GM21423 (cell line): ENCODE results near the gene PRTFDC1.

Experiments used
- ATAC-seq: cut with Tn5 transposase; IDR thresholded peaks from one replicate; pipeline ENCODE4 v1.9.1; 2021; ENCODE audit warnings: mild to moderate bottlenecking, moderate library complexity; ENCODE audit not compliant: unreplicated experiment

PRTFDC1 gene

DNA sequence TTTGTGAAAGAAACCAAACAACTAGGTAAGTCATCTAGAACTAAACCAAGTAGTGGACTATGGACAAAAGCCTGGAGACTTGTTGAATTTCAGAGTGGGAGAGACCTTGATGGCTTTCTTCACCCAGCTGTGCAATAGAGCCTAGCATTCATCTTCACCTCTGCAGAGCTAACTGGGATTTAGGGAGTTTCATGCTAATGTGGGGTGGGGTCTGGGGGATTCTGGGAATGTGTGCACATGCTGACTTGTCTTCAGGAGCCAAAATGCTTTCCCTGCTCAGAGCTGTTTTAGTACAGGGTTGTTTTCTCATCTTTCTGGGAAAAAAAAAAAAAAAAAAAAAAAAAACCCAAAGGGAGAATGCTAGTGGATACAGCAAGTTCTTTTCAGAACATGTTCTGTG is 147.4 kb downstream of the PRTFDC1 start:
- no peak for ATAC-seq

DNA sequence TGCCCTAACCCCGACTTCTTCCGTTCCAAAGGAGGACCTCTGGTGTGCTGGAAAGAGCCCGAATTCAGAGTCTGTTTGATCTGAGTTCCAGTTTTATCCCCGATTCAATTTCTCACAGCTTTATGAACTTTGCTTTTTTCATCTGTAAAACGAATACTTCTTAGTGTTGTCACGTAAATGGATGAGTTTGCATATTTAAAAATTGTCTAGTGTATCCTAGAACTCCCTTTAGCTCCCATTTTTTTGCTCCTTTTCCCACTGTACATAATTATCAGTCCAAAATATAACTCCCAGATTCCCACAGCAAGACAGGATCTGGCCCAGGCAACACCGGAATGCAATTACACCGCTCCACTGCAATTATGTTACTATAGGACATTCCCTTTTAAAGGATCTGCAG is 148.0 kb downstream of the PRTFDC1 start:
- no peak for ATAC-seq

GRCh38 chr10:24802378-24802777 is 150.0 kb downstream of the PRTFDC1 start:
- no peak for ATAC-seq

DNA sequence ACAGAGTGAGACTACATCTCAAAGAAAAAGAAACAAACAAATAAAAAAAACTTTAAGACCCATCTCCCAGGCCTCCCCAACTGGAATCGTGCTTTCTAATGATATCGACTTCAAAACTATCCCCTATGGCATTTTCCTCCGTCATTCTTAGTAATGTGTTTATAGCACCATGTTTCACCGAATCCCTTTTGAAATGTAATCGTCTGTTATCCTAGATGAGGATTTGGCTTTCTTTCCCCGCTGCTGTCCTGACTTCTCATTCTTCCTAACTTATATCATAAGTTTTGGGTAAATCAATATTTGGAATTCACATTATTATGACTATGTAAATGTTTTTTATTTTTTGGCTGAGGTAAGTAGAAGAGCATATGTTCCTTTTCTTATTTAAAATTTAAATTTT is 151.5 kb downstream of the PRTFDC1 start:
- ATAC-seq, result no peak
